H9 (cell line): ENCODE measurements around the gene DVL3. TPM values are rescaled to one million over a fixed set of nuclear protein-coding genes. Genes with fewer than 3 reads are reported as not detected.

Experiments used
- DNase-seq: peaks from one replicate; pipeline ENCODE4 v3.0.0-alpha.2; 2017
- H2AFZ ChIP-seq: one replicate; pipeline ENCODE4 v1.6.1; 2013; ENCODE audit warnings: mild to moderate bottlenecking, low read length, control low read depth, moderate library complexity
- H2AK5ac ChIP-seq: 2 replicates; pipeline ENCODE4 v1.6.1; 2013; ENCODE audit warnings: low read length, control low read depth, mixed read lengths; ENCODE audit not compliant: insufficient read length
- H2BK120ac ChIP-seq: one replicate; pipeline ENCODE4 v1.6.1; 2013; ENCODE audit warnings: low read depth, mild to moderate bottlenecking, low read length, control low read depth, inconsistent platforms; ENCODE audit not compliant: poor library complexity, severe bottlenecking
- H2BK12ac ChIP-seq: 2 replicates; pipeline ENCODE4 v1.6.1; 2013; ENCODE audit warnings: low read length, control low read depth, mixed read lengths, low read depth; ENCODE audit not compliant: insufficient read length
- H2BK15ac ChIP-seq: 2 replicates; pipeline ENCODE4 v1.6.1; 2013; ENCODE audit warnings: low read depth, low read length, control low read depth
- H2BK20ac ChIP-seq: one replicate; pipeline ENCODE4 v1.6.1; 2013; ENCODE audit warnings: low read depth, mild to moderate bottlenecking, low read length, control low read depth, inconsistent platforms; ENCODE audit not compliant: poor library complexity, severe bottlenecking
- H2BK5ac ChIP-seq: 2 replicates; pipeline ENCODE4 v1.6.1; 2013; ENCODE audit warnings: low read length, control low read depth, mixed read lengths; ENCODE audit not compliant: insufficient read length
- H3K14ac ChIP-seq: 2 replicates; pipeline ENCODE4 v1.6.1; 2013; ENCODE audit warnings: low read length, control low read depth; ENCODE audit not compliant: insufficient read depth
- H3K18ac ChIP-seq: 2 replicates; pipeline ENCODE4 v1.6.1; 2013; ENCODE audit warnings: low read depth, mild to moderate bottlenecking, mixed read lengths, low read length, control low read depth; ENCODE audit not compliant: insufficient read length
- H3K23ac ChIP-seq: 2 replicates; pipeline ENCODE4 v1.6.1; 2013; ENCODE audit warnings: low read length, control low read depth, mixed read lengths, low read depth; ENCODE audit not compliant: insufficient read length
- H3K23me2 ChIP-seq: 2 replicates; pipeline ENCODE4 v1.6.1; 2013; ENCODE audit warnings: low read depth, mild to moderate bottlenecking, mixed read lengths, low read length, control low read depth; ENCODE audit not compliant: insufficient read length, poor library complexity, severe bottlenecking
- H3K27ac ChIP-seq: 2 replicates; pipeline ENCODE4 v1.5.1; 2013; ENCODE audit warnings: low read length, control low read depth, mixed read lengths, low read depth; ENCODE audit not compliant: insufficient read length
- H3K27me3 ChIP-seq: 2 replicates; pipeline ENCODE4 v1.6.1; 2013; ENCODE audit warnings: low read length, control low read depth, inconsistent platforms; ENCODE audit not compliant: insufficient read depth
- H3K4ac ChIP-seq: 2 replicates; pipeline ENCODE4 v1.6.1; 2013; ENCODE audit warnings: low read depth, mild to moderate bottlenecking, control low read depth, inconsistent platforms, low read length, moderate library complexity
- H3K4me1 ChIP-seq: 2 replicates; pipeline ENCODE4 v1.6.1; 2013; ENCODE audit warnings: low read length, control low read depth, inconsistent platforms; ENCODE audit not compliant: insufficient read depth
- H3K4me2 ChIP-seq: 2 replicates; pipeline ENCODE4 v1.6.1; 2013; ENCODE audit warnings: low read length, control low read depth, mixed read lengths; ENCODE audit not compliant: insufficient read length, insufficient read depth
- H3K56ac ChIP-seq: 2 replicates; pipeline ENCODE4 v1.6.1; 2013; ENCODE audit warnings: low read depth, mild to moderate bottlenecking, mixed read lengths, low read length, control low read depth; ENCODE audit not compliant: insufficient read length
- H3K79me1 ChIP-seq: 2 replicates; pipeline ENCODE4 v1.6.1; 2013; ENCODE audit warnings: low read depth, mild to moderate bottlenecking, moderate library complexity, low read length, control low read depth, inconsistent platforms; ENCODE audit not compliant: insufficient read depth, poor library complexity, severe bottlenecking
- H3K79me2 ChIP-seq: 2 replicates; pipeline ENCODE4 v1.6.1; 2013; ENCODE audit warnings: low read length, control low read depth, inconsistent platforms; ENCODE audit not compliant: insufficient read depth
- H3K9ac ChIP-seq: 2 replicates; pipeline ENCODE4 v1.6.1; 2013; ENCODE audit warnings: low read length, control low read depth, mixed read lengths; ENCODE audit not compliant: insufficient read length; ENCODE audit errors: extremely low read depth
- H3K9me3 ChIP-seq: one replicate; pipeline ENCODE4 v1.6.1; 2013; ENCODE audit warnings: low read depth, low read length, inconsistent platforms; ENCODE audit not compliant: control insufficient read depth
- H3T11ph ChIP-seq: one replicate; pipeline ENCODE4 v1.6.1; 2013; ENCODE audit warnings: mild to moderate bottlenecking, low read length, control low read depth, inconsistent platforms
- H4K20me1 ChIP-seq: one replicate; pipeline ENCODE4 v1.6.1; 2013; ENCODE audit not compliant: control insufficient read depth, insufficient read length, insufficient read depth
- H4K5ac ChIP-seq: 2 replicates; pipeline ENCODE4 v1.6.1; 2013; ENCODE audit warnings: low read depth, mild to moderate bottlenecking, mixed read lengths, low read length, control low read depth; ENCODE audit not compliant: insufficient read length
- H4K8ac ChIP-seq: replicated peaks from 2 replicates; pipeline ENCODE4 v1.6.1; 2013; ENCODE audit warnings: low read length, control low read depth, mixed read lengths, low read depth; ENCODE audit not compliant: insufficient read length
- H4K91ac ChIP-seq: 2 replicates; pipeline ENCODE4 v1.6.1; 2013; ENCODE audit warnings: low read depth, mild to moderate bottlenecking, moderate library complexity, mixed read lengths, low read length, control low read depth; ENCODE audit not compliant: insufficient read length
- H3K27ac Mint-ChIP-seq, 3 experiments: 2 replicates in 2 of 3; 3 replicates in 1 of 3; pipeline ENCODE4 v1.8.0; 2020 to 2021; ENCODE audit warnings: mixed read lengths in 3 of 3, mild to moderate bottlenecking in 1 of 3, moderate library complexity in 1 of 3
- H3K27me3 Mint-ChIP-seq: 2 replicates; pipeline ENCODE4 v1.8.0; 2021; ENCODE audit warnings: low read depth, mild to moderate bottlenecking, moderate library complexity, mixed read lengths
- H3K36me3 Mint-ChIP-seq, 3 experiments: 2 replicates in 2 of 3; 3 replicates in 1 of 3; pipeline ENCODE4 v1.8.0; 2020 to 2021; ENCODE audit warnings: low read depth in 3 of 3, mixed read lengths in 3 of 3; ENCODE audit not compliant: insufficient read depth in 1 of 3
- H3K4me1 Mint-ChIP-seq, 2 experiments: 2 replicates each; pipeline ENCODE4 v1.8.0; 2020; ENCODE audit warnings: mixed read lengths in 2 of 2
- H3K4me3 Mint-ChIP-seq, 2 experiments: 2 replicates in 1 of 2; 3 replicates in 1 of 2; pipeline ENCODE4 v1.8.0; 2020 to 2021; ENCODE audit warnings: mild to moderate bottlenecking in 2 of 2, mixed read lengths in 2 of 2, moderate library complexity in 1 of 2
- H3K9me3 Mint-ChIP-seq, 2 experiments: 2 replicates in 1 of 2; 3 replicates in 1 of 2; pipeline ENCODE4 v1.8.0; 2020; ENCODE audit warnings: mild to moderate bottlenecking in 2 of 2, mixed read lengths in 2 of 2, moderate library complexity in 1 of 2
- CTCF ChIP-seq: fragments of 200-600 bp; sonication (generic); conservative IDR thresholded peaks from 3 replicates; pipeline ENCODE4 v1.8.0; 2021; ENCODE audit warnings: antibody characterized with exemption, mild to moderate bottlenecking
- WGBS: extraction: QIAGEN DNeasy Blood & Tissue Kit; methylation state at CpG from one replicate; pipeline ENCODE4 v1.1.7; 2013; ENCODE audit warnings: missing lambda C conversion rate, low lambda C conversion rate, mixed read lengths; ENCODE audit not compliant: insufficient read length; ENCODE audit errors: extremely low coverage; 5-methylcytosine and 5-hydroxymethylcytosine counted together
- total RNA-seq: library from RNA; stranded (reverse); gene quantifications from 2 replicates; pipeline ENCODE4 v1.2.1, GENCODE V29; 2021

Gene DVL3
- total RNA-seq, 1 experiment from 2014 or later: 64.7 TPM

GRCh38 chr3:184184546-184185230 lies 29.5 kb downstream of the DVL3 start:
- Histone ChIP-seq H3K9ac (peak overlapping the region; percentile 67), H2AFZ (no peak overlapping the region), H4K8ac (no peak overlapping the region), H4K20me1 (no peaks in the 10 kb centered on the region), H3K4me1 (no peaks in the 10 kb centered on the region), H2BK120ac (no peak overlapping the region), H2BK20ac (no peak overlapping the region), H3K14ac (no peak overlapping the region), H3K23ac (no peak overlapping the region), H3K4ac (no peak overlapping the region), H4K91ac (no peak overlapping the region), H3K4me2 (peak overlapping the region; percentile 96), H2BK5ac (no peak overlapping the region), H2BK15ac (no peak overlapping the region), H4K5ac (no peak overlapping the region), H3K79me2 (peaks cover 5% of the 10 kb centered on the region; the same call in 1 of the 2 replicates), H3K79me1 (peaks cover 5% of the 10 kb centered on the region), H2BK12ac (no peak overlapping the region), H3T11ph (no peak overlapping the region), H3K56ac (no peak overlapping the region), H3K18ac (no peak overlapping the region), H3K9me3 (no peaks in the 10 kb centered on the region), H2AK5ac (no peak overlapping the region), H3K27ac (peak overlapping the region; percentile 80), H3K23me2 (peaks cover 14% of the 10 kb centered on the region), H3K27me3 (no peaks in the 10 kb centered on the region)
- Mint-ChIP-seq H3K4me3 (peak overlapping the region; percentile 98 to 99), H3K4me1 (peaks cover 25 to 29% of the 10 kb centered on the region in 2 experiments), H3K27ac (peak overlapping the region; percentile 98 to 99 (median 99)), H3K36me3 (peaks cover 62 to 80% (median 72%) of the 10 kb centered on the region in 3 experiments), H3K9me3 (no peaks in the 10 kb centered on the region; a peak in 1 of 5 replicates), H3K27me3 (peaks cover 1% of the 10 kb centered on the region; the same call in 1 of the 2 replicates)
- TF ChIP-seq CTCF: no peak
- no peak for DNase-seq
- no CpG with 5 or more reads among the region's 18 CpGs for WGBS
